ENCODE results near the gene PPP1R11.

GRCh38 chr6:30097902-30098768, 31.1 kb downstream of the PPP1R11 start:
- TF ChIP-seq, protein P1, sequence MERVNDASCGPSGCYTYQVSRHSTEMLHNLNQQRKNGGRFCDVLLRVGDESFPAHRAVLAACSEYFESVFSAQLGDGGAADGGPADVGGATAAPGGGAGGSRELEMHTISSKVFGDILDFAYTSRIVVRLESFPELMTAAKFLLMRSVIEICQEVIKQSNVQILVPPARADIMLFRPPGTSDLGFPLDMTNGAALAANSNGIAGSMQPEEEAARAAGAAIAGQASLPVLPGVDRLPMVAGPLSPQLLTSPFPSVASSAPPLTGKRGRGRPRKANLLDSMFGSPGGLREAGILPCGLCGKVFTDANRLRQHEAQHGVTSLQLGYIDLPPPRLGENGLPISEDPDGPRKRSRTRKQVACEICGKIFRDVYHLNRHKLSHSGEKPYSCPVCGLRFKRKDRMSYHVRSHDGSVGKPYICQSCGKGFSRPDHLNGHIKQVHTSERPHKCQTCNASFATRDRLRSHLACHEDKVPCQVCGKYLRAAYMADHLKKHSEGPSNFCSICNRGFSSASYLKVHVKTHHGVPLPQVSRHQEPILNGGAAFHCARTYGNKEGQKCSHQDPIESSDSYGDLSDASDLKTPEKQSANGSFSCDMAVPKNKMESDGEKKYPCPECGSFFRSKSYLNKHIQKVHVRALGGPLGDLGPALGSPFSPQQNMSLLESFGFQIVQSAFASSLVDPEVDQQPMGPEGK (CRISPR knock-in tag; IDR thresholded peaks at IDR 0.05; ENCODE audit: borderline replicate concordance) = no peak
- no peak for TF ChIP-seq ZFP30 (CRISPR knock-in tag; IDR thresholded peaks at IDR 0.05)
- TF ChIP-seq RARB (CRISPR knock-in tag; IDR thresholded peaks at IDR 0.05) = no peak
- TF ChIP-seq ESRRG (CRISPR knock-in tag; IDR thresholded peaks at IDR 0.05) = no peak
- TF ChIP-seq ZFP3 (CRISPR knock-in tag; IDR thresholded peaks at IDR 0.05) = no peak
- no peak for TF ChIP-seq ISL1 (CRISPR knock-in tag; IDR thresholded peaks at IDR 0.05)
- no peak for TF ChIP-seq BACH2 (CRISPR knock-in tag; IDR thresholded peaks at IDR 0.05; ENCODE audit: borderline replicate concordance)
- TF ChIP-seq POU6F1 (CRISPR knock-in tag; IDR thresholded peaks at IDR 0.05; ENCODE audit: borderline replicate concordance, low read depth) = no peak
- no peak for TF ChIP-seq GLIS3 (CRISPR knock-in tag; IDR thresholded peaks at IDR 0.05)
- TF ChIP-seq ARNTL (CRISPR knock-in tag; IDR thresholded peaks at IDR 0.05; ENCODE audit: borderline replicate concordance, low read depth) = no peak
- TF ChIP-seq CSRNP3 (CRISPR knock-in tag; IDR thresholded peaks at IDR 0.05) = no peak
- TF ChIP-seq TSHZ2 (CRISPR knock-in tag; IDR thresholded peaks at IDR 0.05) = no peak
- TF ChIP-seq SNAI2 (CRISPR knock-in tag; IDR thresholded peaks at IDR 0.05) = no peak
- TF ChIP-seq ZNF565 (CRISPR knock-in tag; conservative IDR thresholded peaks at IDR 0.05; ENCODE audit: low read depth) = no peak
